Body of pancreas (tissue), 4 donors: ENCODE results near the gene MAT2B.

Experiments used
- POLR2A ChIP-seq, 3 donors: fragments of 450-650 bp; IDR thresholded peaks; one replicate each; pipeline ENCODE4 v1.6.1; 2016; ENCODE audit warnings: antibody characterized with exemption in 3 of 3, mild to moderate bottlenecking in 2 of 3
- TF ChIP-seq, protein P1 (sequence below), 7 experiments: fragments of 450-650 bp in 4 of 7; fragments of 200-600 bp in 3 of 7; sonication (generic) in 3 of 7; IDR thresholded peaks; one replicate each; pipeline ENCODE4 v1.5.1; 2016 to 2019; ENCODE audit warnings: antibody characterized with exemption in 7 of 7

DNA sequence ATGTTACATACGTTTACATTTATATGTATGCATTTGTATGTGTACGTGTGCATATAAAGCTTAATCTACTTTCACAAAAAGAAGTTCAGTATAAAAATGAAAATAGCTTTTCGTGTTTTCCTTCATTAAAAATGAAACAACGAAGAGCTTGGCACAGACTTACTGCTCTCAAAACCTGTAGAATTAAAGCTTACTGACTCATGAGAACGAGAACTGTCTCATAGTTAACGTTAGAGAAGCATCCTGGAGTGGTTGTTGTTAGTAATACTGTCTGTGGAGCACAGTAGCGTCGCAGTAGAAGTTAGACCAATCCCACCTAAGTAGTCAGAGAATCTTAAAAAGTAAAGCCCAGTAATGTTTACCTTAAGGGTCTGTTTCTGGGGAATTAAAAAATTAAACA is 1.3 kb downstream of the MAT2B start:
- no peak for TF ChIP-seq POLR2A (IDR thresholded peaks at IDR 0.05)
- TF ChIP-seq, protein P1, sequence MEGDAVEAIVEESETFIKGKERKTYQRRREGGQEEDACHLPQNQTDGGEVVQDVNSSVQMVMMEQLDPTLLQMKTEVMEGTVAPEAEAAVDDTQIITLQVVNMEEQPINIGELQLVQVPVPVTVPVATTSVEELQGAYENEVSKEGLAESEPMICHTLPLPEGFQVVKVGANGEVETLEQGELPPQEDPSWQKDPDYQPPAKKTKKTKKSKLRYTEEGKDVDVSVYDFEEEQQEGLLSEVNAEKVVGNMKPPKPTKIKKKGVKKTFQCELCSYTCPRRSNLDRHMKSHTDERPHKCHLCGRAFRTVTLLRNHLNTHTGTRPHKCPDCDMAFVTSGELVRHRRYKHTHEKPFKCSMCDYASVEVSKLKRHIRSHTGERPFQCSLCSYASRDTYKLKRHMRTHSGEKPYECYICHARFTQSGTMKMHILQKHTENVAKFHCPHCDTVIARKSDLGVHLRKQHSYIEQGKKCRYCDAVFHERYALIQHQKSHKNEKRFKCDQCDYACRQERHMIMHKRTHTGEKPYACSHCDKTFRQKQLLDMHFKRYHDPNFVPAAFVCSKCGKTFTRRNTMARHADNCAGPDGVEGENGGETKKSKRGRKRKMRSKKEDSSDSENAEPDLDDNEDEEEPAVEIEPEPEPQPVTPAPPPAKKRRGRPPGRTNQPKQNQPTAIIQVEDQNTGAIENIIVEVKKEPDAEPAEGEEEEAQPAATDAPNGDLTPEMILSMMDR (IDR thresholded peaks at IDR 0.05), result no peak
